Islet of Langerhans (tissue), 1 donor: ENCODE data around the gene CCR9.

ENCODE experiments used
- FAIRE-seq: peaks from one replicate; lab custom pipeline; 2011; peaks lifted over from hg19 to GRCh38; lab: Jason Lieb, UNC

CCR9 gene

DNA sequence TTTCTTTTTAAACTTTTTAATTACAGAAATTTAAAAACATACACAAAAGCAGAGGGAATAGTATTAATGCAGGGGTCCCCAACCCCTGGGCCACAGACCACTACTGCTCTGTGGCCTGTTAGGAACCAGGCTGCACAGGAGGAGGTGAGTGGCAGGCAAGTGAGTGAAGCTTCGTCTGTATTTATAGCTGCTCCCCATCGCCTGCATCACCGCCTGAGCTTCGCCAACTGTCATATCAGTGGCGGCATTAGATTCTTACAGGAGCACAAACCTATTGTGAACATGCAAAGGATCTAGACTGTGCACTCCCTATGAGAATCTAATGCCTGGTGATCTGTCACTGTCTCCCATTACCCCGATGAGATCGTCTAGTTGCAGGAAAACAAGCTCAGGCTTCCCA, 22.4 kb downstream of the CCR9 start:
- no peak for FAIRE-seq

DNA sequence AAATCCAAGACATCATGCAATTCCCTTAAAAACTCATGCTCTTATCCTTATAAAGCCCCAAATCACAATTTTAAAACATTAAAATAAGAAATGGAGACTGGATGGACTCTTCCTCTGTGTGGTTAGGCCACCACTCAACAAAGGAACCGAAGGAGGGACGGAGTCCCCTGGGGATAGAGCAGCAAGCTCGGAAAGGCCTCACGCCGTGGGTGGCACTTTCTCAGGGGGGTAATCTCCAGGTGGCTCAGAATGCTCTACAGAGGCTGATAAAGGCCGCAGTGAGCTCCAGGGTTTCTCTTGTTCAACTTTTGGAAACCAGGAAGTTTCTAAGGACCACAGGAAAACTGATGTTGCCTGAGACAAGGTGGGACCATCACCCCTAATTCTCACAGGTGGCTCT, 23.2 kb downstream of the CCR9 start:
- no peak for FAIRE-seq

DNA sequence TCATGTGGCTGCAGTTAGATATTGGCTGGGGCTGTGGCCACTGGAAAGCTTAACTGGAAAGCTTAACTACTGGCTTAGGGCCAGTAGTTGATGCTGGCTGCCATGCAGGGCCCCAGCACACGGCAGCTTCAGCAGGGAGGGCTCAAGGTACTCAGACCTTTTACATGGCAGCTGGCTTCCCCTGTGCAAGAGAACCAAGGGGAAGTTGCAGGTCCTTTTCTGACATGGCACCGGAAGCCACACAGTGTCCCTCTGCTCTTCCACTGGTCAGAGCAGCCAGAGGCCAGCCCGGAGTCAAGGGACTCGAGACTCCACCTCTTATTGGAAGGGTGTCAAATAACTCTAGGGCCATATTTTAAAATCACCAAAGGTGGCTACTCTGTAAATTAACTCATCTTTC, 24.5 kb downstream of the CCR9 start:
- FAIRE-seq: no peak

DNA sequence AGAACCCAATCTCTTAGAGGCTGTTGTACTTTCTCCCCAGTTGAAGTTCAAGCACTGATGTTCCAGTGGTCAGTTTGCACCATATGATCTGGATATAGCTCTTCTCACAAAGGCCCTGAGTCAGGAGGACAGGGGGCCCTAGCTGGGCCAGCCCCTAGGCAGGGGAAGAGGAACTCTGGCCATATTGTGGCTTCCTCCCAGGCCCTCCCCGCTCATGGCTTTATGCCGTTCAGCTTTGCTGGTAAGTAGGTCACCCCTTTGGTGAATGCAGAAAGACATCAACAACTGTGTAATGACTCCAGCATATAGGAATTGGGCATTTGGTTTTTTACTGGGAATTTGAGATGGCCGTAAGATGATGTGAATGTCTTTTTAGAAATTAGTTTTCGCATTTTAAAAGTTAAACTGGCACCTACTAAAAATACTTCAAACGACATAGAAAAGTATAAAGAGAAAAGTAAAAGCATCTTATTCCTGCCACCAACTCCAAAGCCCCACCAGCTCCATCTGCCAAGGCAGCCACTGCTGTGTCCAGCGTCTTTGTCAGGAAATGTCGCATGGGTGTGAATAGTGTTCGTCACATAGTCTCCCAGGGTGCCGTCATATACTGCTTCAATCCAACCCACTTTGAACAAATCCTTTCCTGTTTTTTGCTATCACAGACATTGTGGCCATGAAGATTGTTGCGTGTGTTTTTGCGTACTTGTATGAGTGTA, 25.3 kb downstream of the CCR9 start:
- FAIRE-seq: no peak

DNA sequence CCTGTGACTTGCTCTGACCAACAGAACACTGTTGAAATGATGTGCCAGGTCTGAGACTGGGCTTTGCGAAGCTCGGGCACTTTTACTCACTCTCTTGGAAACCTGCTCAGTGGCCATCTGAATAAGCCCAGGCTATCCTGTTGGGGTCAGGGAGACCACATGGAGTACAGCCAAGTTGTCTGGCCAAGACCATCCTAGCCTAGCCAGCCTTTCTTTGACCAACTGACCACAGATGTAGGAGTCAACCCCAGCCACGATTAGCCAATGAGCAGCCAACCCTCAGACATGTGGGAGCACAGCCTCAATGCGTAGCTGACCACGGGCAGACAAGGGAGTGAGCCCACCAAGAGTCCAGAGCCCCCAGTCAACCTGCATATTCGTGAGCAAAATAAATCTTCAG, 26.1 kb downstream of the CCR9 start:
- FAIRE-seq: no peak

DNA sequence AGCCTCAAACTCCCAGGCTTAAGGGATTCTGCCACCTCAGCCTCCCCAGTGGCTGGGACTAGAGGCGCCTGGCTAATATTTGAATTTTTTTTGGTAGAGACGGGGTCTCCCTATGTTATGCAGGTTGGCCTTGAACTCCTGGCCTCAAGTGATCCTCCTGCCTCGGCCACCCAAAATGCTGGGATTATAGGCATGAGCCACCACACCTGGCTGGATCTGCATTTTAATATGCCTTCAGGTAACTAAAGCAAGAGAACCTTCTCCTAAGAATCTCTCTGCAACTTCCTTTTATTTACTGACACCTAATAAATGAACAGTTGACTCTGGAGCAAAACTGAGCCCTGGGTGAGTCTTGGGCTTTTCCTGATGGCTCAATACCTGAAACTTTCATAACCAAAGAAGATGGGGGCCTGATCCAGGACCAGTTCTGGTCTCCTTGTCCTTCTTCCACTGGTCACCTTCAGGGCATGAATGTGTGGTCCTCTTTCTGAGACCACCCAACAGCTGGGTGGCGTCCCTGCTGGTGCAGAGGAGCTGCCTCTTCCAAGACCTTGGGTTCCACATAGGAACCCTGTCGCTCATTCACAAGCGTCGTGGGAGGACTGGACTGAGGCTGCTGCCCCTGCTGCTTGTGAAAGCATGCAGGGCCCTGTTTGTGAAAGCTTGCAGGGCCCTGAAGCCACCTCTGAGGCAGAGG, 28.2 kb downstream of the CCR9 start:
- no peak for FAIRE-seq

DNA sequence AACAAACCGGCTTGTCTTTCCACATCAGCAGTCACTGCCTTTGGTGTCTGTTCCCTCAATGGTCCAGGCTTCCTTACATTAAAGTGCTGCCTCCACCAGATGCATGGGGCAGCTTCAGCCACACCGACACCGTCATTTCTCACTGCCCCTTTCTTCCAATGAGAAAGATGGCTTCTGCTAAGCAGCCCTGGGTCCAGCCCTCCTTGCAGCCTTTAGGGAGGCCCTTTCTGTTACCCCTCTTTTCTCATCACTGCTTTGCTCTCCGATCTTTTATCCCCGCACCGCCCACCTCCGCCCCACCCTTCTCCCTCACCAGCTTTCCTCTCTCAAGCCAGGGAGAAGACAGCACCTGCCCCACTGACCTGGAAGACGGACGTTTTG, 28.7 kb downstream of the CCR9 start:
- FAIRE-seq: no peak

DNA sequence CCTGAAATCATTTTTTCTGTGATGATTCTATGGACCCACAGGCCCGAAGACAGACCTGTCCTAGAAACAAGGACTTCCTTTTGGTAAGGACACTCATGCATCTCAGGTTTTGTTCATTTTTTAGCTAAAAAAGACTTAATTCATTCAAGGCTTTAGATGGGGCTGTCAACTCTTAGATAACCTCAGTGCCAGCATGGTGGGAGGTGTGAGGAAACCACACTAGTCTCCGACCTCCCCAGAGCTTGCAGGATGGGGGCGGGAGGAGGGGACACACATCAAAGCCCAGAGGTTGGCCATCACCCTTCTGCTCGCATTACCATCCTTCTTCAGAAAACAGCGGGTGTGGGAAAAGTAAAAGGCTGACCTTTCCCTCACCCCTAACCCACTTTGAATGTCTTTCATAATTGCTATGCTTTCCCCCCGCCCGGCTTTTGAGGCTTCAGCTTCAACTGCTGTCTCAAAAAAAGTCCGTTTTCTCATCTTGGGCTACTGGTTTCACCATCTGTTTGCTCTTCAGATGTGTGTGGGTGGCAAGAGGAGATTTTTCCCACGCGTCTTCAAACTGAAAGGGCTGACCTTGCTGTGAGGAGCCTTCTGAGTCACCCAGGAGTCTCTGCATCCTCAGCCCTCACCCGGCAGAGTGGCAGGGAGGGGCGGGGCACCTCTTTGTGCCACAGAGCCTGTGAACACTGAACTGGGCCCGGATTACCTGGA, 29.3 kb downstream of the CCR9 start:
- FAIRE-seq: no peak

DNA sequence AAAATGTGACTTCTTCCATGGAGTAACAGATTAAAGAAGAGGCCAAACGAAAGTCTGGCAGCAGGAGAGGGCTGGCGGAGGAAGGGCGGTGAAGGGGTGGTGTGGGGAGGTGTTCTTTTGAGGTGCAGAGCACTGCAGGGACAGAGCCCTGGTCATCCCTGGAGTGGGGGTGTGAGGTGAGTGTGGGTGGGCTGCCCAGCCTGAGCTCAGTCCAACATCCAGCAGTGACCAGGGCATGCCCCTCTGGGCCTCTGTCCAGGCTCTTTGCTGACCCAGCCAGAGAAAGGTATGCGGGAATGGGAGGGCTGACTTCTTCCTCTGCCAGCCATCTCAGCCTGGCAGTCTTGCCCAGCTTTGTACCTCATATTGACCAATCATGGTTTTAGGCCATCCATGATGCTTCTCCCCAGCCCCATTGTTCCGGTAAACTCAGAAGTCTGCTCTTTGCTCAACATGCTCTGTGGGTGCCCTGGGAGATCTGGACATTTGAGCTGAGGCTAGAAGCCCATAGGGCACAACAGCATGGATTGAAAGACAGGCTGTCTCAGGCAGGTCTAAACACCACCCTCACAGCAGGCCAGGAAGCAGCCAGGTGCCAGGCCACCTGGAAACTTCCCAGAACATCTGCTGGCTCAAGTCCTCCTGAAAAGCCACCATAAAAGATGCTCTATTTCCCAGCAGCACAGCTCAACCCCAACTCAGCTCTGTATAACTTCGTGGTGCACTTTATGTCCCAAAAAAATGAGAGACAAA, 31.0 kb downstream of the CCR9 start:
- FAIRE-seq: no peak

DNA sequence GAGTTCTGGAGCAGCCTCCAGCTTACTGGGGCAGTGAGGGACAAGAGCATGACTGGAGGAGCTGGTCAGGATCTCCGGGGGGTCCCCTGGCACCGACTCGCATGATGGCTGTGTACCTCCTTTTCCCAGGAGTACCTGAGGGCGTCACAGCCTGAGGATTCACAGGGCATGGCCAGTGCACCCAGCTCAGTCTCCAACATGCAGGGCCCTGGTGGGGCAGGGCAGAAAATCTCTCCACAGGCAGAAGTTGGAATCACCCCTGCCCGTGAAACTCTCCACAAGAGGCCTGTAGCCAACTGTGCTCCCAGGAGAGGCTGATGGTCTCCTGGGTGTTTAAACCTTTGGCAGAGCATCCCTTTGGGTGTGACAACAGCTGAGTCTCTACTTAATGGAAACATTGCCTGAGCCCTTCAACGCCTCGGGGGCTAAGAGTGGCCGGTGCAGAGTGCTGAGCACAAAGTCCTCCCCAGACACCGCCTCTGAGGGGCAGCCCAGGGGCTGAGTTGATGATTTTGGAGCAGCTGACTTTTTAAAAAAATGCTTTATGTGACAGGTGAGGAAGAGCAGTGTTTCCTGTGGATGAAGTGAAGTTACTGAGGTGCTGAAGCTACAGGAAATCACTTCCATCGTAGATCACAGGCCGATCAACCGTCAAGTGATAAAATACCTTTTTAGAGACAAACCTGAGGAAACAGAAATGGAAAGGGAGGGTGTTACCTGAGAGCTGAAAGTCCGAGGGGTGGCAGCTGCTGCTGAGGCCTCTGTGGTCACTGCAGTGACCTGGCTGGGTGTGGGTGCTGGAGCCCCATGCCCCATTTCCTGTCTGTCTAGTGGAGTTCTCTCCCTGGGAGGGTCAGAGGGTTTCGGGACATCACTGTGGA, 35.1 kb downstream of the CCR9 start:
- no peak for FAIRE-seq

DNA sequence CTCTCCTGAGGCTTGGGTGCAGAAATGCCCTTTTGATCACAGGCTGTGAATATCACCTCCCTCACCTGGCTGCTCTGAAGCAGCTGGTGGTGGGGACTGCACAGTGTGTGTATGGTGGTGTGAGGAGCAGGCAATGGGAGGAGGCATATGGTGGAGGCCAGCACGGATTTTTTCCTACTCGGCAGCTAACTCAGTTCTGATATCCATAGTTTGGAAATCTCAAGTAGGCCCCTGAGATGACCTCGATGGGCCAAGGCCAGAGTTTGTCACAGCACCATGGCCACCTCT, 35.6 kb downstream of the CCR9 start:
- FAIRE-seq: no peak

DNA sequence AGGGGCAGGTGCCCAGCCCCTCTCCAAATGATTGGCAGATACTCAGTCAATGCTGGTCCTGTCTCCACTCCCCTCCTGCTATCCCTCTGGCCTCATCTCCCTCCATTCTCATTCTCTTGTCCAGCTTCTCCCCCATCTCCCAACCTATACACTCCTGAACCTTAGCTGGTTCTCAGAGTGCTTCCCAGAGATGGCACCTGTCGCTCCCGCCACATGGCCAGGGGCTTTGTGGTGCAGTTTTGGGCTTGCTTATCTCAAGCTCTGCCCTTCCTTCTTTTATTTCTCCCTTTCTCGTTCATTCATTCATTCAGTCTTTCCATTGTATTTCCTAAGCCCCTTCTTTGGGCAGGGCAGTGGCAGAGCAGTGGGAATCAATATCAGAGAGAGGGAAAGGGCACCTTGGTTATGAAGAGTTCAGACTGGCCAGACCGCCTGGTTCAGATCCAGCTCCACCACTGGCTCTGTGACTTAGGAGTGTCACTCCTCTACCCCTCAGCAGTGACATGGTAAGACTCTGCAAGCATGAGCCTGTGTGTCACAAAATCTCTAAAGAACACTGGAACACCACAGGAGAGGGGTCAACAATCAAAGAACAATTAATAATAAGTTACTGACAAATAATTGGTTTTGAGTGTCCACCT, 36.7 kb downstream of the CCR9 start:
- no peak for FAIRE-seq

DNA sequence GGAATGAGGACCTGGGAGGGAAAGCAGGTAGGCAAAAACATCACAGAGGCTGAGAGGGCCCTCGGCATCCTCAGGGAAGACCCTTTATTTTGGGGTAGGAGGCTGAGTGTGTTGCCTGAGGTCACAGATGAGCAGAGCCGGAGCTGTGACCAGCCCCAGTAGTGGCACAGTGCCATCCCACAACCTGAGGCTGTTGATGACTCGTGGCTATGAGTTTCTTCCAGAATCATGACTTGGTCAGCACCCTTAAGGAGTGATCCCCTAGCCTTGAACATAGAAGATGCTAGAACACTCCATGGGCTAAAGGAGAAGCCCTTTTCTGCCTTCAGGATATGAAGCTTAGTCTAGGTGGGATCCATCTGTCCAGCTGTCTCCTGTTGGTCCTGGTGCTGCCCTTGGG, 37.4 kb downstream of the CCR9 start:
- FAIRE-seq: no peak

DNA sequence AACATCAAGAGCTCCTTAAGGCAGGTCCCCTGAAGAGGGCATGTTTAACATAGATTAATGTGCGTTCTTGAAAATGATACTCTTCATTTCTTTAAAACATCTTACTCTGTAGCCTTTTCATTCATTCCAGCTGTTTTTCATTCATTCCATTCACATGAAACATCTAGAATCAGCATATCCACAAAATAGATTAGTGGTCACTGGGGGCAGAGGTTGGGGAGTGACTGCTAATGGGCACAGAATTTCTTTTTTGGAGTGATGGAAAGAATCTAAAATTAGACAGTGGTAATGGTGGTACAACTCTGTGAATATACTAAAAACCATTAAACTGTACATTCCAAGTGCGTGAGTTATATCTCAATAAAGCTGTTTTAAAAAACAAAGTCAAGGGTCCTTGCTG, 41.5 kb downstream of the CCR9 start:
- no peak for FAIRE-seq

DNA sequence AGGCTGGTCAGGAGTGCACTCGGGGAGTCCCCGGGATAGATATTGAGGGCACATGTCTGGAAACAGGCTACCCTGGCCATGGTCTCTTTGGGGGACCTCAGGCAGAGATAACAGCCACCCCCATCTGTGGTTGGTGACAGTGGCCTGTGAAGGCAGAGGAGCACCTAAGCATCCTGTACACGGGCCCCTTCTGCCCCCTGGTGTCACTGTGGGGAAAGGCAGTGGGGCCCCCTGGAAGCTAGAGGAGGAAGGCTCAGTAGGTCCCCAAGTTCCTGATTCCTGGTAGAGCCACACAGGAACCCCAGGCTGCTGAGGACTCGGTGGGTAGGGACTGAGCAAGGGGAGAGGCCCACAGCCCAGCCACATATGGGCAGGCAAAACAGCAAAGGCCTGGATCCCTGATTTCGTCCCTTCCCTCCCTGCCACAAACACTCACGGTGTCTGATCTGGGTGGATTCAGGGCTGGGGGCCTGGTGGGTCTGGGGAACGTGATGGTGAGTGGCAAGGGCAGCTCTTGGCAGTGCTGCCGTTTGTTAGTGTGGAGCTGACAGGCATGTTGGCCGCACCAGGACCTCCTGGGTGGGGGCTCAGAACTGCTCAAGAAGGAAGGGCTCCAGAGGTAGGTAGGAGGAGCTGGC, 42.8 kb downstream of the CCR9 start:
- no peak for FAIRE-seq

DNA sequence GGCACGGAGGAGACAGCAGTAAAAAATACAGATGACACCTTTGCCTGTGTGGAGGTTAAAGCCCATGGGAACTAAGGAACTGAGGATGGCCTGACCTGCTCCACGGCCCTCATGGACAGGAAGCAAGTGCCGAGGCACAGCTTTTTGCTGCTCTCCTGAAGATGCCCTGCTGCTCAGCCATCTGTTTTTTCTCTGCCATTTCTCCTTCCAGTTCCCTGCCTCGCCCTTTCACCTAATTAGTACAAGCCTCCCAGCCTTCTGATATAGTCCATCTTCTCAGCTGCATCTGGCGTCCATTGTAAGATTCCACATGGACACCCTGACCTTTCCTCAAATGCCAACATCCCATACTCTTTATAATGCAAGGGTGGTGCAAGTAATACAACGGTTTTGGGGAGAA, 45.2 kb downstream of the CCR9 start:
- FAIRE-seq: no peak

DNA sequence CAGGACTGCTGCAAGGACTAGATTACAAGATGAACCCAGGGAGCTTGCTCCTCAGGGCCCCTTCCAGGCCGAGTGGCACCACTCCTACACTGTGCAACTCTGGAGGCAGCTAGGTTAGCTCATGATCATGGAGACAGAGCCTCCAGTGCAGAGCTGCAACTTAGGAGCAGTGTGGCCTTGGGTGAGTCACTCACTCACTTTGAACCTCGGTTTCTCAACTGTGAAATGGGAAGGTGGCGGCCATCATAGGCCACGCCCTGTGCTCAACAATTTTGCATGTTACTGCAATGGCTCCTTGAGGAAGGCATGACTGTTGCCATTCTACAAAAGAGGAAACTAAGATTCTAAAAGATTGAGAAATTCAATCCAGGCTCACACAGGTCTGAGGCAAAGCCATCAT, 45.8 kb downstream of the CCR9 start:
- no peak for FAIRE-seq

DNA sequence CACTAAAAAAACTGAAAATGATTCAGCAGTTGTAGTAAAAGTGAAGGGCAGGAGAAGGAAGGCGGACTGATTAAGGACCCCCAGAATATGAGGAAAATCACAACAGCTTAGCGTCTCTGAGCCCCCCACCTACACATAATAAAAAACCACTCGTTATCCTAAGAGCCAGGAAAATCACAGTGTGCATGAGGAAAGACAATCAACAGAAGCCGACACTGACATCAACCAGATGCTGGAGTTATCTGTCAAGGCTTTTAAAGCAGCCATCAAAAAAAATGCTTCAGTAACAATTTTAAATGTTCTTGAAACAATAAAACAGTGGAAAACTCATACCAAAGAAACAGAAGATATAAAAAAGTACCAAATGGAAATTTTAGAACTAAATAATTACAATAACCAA, 47.2 kb downstream of the CCR9 start:
- no peak for FAIRE-seq

DNA sequence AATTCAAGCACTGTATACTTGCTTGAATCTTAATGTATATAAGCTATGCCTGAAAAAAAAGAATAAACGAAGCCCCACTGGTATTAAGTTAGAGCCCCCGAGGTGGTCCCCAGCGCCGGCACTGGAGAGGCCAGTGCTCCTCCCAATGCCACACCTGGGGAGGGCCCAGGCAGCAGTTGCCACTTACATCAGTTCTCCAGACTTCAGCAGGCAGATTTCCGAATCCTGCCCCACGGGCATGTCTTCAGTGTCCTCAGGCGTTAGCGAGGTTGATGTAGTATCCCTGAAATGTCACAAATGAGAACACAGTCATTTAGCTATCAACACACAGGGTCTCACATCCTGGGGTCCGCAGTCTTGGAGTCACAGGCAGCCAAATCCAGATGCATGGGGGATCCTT, 49.9 kb downstream of the CCR9 start:
- FAIRE-seq: no peak

DNA sequence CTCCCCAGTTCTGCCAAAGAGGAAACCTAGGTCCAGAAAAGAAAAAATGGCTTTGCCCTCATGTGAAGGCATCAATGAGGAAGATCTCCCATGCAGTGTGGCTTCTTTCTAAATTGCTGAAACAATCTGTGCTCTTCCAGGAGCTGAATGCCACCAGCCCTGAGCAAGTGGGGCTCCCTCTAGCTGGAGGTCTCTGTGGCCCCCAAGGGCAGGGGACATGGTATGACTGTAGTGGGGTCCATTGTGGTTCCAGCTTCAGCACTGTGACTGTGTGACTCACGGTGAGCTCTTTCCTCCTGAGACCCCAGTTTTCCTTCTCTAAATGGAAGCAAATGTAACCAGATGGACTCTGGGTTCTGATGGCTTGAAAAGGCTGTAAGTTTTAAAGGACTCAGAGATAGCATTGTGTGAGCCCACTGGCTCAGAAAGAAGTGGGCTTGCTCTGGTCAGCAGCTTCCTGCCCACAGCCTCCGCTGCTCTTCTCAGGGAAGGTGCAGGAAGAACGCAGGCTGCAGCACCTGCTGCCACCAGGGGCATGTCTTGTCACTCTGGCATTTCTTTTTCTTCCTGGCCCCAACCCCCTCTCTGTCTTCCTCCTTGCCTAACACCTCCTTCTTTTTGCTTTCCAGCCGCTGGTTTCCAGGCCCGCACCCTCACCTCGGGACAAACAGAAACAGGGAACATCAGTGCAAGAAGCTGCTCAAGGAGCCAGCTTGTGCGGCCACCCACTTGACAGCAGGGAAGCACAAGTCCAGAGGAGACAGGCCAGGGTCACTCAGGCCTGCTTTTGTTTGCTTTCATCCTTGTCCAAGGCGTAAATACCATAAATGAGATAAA, 51.1 kb downstream of the CCR9 start:
- FAIRE-seq: no peak
